Omental fat pad (tissue), 4 donors: ENCODE measurements around the gene OTOF. TPM values are rescaled to one million over a fixed set of nuclear protein-coding genes. Genes with fewer than 3 reads are reported as not detected.

Experiments used
- ATAC-seq: fragments of 150-250 bp; one replicate; pipeline ENCODE4 v1.9.1; 2016; ENCODE audit warnings: mild to moderate bottlenecking, moderate library complexity; ENCODE audit not compliant: low FRiP score
- DNase-seq: peaks from one replicate; pipeline ENCODE4 v3.0.0-alpha.2; 2019; ENCODE audit warnings: low spot score
- CTCF ChIP-seq, 3 donors: fragments of 450-650 bp; IDR thresholded peaks; one replicate each; pipeline ENCODE4 v1.5.1; 2016 to 2017; ENCODE audit warnings: antibody characterized with exemption in 3 of 3, mild to moderate bottlenecking in 3 of 3, moderate library complexity in 2 of 3
- total RNA-seq, 4 donors: library from RNA; depleted of rRNA; stranded (reverse); fragments of >200 nt; gene quantifications; one replicate each; pipeline ENCODE4 v1.1.0, GENCODE V29; 2016

The OTOF gene
- total RNA-seq, 4 donors from 2014 or later: 0.06 TPM; not detected in 3

- ATAC-seq (no peak), DNase-seq (no peak)
- TF ChIP-seq CTCF (IDR thresholded peaks at IDR 0.05): no peak
These were observed 16.3 kb downstream of the OTOF start for GRCh38 chr2:26461601-26462023.

GRCh38 chr2:26460613-26461031, 17.3 kb downstream of the OTOF start:
- ATAC-seq: no peak
- no peak for TF ChIP-seq CTCF (IDR thresholded peaks at IDR 0.05)
- no peak for DNase-seq

GRCh38 chr2:26459991-26460612, 17.8 kb downstream of the OTOF start:
- ATAC-seq: no peak

GRCh38 chr2:26458365-26459042, 19.4 kb downstream of the OTOF start:
- no peak for TF ChIP-seq CTCF (IDR thresholded peaks at IDR 0.05)
- DNase-seq (no peak), ATAC-seq (no peak)

More at GRCh38 chr2:26459991-26460612, 17.8 kb downstream of the OTOF start:
- TF ChIP-seq CTCF (IDR thresholded peaks at IDR 0.05): no peak
- no peak for DNase-seq

- TF ChIP-seq CTCF (IDR thresholded peaks at IDR 0.05): no peak
- ATAC-seq: no peak
- DNase-seq: no peak
These were observed 20.1 kb downstream of the OTOF start for GRCh38 chr2:26457695-26458364.

- no peak for DNase-seq
- TF ChIP-seq CTCF (IDR thresholded peaks at IDR 0.05): no peak
- ATAC-seq: no peak
These were observed 20.7 kb downstream of the OTOF start for GRCh38 chr2:26457251-26457666.
